Medulla oblongata (tissue), 1 donor: ENCODE measurements around the gene C14orf132.

Source experiments
- DNase-seq: peaks from one replicate; pipeline ENCODE4 v3.0.0-alpha.2; 2015; ENCODE audit errors: extremely low spot score

The C14orf132 gene

DNA sequence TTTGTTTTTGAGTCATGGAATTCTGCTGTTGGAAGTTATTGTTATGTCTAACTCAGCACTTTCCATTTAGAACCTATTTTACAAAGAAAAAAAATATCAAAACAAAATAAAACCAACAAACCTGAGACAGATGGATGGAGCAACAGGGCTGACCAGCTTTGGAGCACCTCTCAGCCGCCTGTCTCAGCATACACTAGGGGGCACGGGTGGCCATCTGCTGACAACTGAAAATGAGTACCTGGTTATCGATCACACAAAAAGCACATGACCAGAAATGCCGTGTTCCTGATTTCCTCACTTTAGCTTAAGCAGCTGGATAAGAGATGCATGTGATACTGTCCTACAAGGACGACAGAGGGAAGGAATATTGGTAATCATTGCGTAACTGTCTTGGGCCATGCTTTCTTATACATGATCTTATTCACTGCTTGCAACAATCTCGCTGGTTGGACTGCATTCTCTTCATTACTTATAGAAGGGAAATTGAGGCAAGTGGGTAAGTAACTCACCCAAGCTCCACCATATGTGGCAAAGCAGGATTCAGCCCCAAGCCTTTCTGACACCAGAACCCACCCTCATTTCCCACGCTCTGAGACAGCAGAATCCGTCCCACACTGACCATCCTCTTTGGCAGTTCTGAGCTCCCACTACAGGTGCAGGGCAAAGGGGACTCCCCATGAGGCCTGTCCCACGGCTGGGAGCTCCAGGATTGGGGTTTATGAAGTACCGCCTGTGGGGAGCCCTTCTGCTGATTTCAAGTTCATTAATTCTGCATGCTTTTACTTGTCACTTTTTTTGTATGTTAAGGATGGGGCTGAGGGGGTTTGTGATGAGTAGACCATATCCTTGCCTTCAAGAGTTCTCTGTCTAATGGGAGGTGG, 43.5 kb downstream of the C14orf132 start:
- DNase-seq = no peak

DNA sequence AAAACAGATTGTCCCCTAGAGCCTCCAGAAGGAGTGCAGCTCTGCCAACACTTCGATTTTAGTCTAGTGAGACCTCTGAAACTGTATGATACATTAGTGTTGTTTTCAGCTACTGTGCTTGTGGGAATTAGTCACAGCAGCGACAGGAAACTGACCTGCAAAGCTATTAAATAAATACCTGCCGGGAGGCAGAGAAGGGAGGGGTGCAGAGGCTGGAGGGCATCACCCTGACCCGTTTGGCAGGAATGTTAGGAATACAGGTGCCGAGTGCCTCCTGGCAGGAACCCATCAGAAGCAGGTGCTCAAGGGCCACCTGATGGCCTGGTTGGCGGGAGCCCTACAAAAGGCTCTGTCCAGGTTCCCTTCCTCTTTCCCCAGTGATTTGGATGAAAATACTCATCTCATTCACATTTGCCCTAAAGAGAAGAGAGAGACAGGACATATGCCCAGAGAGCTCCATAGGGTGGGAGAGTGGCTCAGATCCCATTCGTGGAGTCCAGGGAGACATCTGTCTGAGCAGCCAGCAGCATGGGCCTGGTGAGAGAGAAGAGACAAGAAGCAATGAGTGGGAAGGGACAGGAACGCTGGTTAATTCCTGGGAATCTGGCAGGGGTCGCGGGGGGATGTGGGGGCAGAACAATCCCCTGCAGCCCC, 44.6 kb downstream of the C14orf132 start:
- DNase-seq = no peak

DNA sequence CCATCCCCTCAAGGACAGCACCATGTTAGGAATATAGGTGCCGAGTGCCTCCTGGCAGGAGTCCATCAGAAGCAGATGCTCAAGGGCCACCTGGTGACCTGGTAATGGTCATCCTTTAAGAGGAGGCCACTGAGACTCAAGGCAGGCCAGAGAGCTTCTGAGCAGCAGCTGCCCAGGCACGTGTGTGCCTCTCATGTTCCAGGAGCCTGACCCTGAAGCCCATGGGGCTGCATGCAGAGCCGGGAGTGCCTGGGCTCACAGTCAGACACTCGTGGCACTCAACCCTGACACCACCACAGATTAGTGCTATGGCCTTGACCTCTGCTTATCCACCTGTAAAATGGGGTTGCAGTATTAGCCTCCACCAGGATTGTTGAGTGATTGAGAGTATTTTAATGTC, 45.6 kb downstream of the C14orf132 start:
- no peak for DNase-seq

DNA sequence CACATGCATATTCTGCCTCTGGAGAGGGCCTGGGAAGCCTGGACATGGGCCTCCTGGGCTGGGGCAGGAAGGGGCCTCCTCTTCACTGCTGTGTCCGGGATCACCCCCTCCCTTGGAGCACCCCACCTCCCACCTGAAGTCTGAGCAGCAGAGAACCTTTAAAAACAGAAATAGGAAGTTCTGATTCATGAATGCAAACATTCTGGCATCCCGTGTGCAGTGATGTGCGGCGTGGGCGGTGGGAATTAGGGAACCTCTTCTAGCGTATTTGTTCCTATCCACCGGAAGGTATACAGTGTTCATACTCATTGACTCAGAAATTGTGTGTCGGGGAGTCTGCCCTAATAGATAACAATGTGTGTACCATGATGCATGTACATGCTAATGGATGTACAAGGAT, 46.2 kb downstream of the C14orf132 start:
- no peak for DNase-seq

DNA sequence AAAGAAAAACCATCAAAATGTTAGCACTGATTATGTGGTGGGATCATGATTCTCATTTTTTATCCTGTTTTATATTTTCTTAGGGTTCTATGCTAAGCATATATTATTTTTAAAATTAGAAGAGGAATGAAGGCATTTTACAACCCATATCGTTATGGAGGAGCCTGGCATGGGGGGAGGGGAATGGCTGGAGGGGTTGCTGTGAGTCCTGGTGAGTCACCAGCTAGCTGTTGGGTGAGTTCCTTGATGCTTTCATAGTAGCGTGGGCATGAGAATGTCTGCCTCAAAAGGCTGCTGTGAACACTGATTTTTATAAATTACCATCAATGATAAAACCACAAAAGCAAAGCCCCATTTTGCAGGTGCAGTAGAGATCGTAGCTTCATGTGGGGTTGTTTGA, 46.9 kb downstream of the C14orf132 start:
- DNase-seq = no peak

DNA sequence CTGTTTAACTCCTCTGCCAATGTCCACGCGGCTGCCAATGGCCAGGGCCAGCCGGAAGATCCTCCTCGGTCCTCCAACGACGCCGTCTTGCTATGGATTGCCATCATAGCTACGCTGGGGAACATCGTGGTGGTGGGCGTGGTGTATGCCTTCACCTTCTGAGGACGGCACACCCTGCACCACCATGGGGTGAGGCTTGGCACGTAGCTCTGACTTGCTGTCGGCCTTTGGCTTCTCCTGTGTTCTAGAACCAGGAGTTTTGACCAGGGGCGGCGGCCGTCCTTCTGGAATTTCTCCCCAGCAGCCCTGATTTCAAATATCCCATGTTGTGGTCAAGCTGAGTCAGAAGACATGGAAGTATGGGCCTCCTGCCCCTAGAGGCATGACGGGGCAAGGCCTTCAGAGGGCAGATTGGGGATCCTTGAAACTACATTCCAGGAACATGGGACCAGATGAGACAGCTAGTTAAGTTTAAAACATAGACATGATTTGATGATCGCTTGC, 47.5 kb downstream of the C14orf132 start:
- no peak for DNase-seq

DNA sequence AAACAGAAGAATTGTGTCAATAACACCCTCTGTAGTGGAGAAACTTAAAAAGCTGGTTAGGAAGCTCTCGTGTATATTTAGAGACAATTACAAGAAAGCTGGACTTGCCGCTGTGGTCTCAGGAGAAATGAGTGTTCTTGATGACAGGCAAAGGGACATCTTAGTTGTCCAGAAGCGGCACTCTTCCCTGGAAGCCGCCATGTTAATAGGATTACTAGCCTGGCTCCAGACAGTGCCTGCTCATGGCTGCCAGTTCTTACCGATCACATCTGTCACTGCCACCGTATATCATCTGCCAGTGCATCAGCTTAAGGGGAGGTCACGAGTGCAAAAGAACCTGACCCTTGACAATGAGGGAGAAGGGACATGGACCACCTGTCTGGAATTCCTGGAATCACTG, 48.9 kb downstream of the C14orf132 start:
- DNase-seq = no peak

DNA sequence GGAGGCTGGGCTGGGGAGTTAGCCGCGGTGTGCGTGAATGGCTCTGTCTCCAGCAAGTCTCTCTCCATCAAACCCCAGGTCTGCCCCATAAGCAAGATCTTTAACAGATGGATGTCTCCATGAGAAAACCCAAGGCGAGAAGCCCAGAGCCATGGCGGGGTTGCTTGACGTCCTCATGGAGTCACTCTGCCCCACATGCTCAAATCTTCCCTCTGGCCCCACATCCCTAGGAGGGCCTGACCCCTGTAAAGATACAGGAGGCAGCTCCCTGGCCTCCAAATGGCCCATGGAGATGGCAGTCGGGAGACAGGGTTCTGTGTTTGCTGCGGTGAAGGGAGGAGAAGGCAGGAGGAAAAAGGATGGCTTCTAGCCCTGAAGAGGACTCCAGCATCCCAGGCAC, 49.3 kb downstream of the C14orf132 start:
- DNase-seq = no peak

DNA sequence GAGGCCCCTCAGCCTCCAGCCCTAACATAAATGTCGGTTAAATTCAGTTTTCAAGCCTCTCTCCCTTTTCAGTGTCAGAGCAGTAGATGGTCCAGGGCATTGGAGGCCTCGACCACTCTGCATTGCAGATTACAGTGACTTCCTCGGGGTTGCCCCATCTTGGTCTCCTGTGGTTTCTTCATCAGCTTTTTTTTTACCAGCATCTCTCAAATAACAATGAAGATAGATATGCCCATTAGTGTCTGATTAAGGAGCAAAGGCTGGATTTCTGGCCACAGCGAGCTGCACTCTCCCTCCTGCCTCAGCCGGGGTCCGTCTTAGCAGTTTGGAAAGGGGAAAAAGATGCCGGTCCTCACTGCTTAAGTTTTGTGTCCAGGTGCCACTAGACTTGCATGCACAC, 49.7 kb downstream of the C14orf132 start:
- no peak for DNase-seq

DNA sequence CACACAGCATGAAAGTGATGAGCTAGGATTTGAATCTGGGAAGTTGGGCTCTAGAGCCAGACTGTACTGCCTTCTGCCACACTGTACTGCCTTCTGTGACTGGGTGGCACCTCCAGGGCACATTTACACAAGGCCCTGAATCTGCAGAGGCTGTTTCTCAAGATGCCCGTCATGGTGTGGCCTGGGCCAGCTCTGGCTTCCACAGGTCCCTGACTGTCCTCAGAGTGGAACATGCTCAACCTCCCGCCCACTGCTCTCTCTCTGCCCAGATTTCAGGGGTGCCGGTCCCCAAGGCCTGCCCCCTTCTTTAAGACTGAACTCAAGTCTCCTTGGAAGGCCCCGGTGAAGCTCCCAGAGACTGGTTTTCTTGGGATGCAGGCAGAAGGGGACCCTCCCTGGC, 50.2 kb downstream of the C14orf132 start:
- DNase-seq = no peak

DNA sequence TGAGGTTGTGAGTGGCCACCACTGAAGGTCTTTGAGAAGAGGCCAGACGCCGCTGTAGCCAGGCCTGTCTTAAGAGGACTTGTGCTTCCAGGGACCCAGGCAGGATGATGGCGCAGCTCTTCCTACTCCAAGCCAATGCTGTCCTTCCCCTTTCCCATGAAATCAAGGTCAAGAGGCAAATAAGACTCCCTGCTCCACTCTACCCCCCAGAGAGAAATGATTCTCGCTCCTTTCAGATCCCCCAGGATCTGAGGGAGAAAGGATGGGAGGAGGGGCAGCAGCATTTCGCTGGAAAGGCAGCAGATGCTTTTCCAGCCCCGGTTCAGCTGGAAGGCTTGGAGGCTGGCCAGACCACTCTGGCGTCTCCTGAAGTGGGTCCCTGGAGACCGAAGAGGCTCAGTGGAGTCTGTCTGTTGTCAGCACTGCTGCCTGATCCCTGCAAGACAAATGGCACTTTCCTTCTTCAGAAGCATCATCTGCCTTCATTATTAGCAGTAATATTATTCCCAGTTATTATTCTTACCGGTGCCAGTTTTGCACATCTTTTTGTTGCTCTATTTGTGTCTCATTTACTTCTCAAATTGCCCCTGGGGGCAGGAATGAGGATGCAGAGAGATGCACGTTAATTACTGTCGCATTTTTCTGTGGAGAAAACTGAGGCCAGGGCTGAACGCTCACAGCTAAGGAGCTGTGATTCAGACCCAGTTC, 51.4 kb downstream of the C14orf132 start:
- DNase-seq = peak; percentile 75

DNA sequence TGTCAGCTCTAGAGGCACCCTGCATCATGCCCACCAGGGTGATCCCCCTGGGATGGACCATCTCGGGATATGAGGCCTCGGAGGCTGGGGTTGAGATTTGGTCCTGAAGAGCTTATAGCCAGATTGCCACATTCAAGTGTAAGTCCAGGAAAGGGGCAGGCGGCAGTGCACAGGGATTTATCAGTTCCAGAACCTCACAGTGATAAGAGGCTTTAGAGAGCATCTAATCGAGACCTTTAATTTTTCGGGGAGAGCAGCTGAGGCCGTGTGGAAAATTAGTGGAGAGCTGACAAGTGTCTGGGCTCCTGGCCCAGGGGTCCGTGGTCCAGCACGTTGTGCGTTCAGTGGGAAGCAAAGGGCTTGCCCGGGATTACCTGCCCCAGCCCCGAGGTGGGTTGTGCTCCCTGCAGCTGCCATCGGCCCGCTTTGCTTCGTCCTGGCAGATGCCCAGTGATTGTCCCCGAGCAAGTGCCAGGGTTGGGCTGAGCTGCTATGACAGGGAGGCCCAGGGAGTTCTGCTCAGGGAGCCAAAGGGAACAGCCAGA, 52.1 kb downstream of the C14orf132 start:
- peak; percentile 24 for DNase-seq

DNA sequence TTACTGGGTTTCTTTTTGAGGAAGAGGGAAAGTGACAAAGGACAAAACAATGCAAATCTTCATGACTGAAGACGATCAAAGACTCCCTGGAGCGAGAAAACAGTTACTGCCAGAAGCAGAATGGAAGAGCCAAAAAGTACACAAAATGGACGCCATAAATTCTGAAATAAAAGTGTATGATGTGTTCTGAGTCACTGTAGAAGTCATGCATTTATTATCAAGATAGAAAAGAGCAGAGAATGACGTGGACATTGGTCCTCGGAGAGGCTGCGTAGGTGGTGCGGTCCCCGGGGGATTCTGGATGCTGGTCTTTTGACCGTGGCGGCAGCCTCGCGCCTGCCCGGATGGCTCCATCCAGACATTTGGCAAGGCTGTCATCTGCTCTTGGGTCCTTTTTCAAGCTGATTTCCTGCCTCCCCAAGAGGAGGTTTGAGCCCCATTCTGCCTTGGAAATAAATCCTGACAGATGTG, 52.8 kb downstream of the C14orf132 start:
- no peak for DNase-seq

DNA sequence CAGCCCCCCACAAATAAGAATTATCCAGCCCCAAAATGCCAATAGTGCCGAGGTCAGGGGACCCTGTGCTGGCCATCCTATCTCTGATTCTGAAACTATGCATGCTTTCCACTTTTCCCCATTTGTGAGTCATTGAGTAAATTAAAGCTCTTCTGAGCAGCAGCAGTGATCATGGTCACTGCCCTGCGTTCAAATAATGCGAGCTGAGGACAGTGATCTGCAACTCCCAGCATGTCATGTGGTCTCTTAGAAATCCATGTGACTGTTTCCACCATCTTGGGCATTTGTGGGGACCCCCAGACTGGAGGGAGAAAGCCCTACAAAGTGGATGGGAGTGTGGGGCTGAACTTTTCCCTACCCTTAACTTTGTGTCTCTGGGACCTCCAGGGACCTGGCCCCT, 53.8 kb downstream of the C14orf132 start:
- DNase-seq = no peak

DNA sequence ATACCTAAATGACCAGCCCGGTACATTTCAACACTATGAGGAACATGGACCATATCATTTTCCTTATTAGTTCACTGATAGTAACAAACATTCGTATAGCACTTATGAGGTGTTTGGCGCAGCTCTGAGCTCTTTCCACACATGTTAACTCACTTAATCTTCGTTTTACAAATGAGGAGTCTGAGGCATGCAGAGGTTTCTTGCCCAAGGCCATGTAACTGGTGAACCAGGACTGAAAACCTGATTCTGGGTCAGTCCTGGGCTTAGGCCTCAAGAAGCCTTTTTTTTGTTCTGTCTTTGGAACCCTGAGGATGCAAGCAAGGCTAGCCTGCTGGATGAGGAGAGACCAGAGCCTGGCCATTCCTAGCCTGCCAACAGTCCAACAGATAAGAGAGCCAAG, 55.0 kb downstream of the C14orf132 start:
- DNase-seq = no peak

DNA sequence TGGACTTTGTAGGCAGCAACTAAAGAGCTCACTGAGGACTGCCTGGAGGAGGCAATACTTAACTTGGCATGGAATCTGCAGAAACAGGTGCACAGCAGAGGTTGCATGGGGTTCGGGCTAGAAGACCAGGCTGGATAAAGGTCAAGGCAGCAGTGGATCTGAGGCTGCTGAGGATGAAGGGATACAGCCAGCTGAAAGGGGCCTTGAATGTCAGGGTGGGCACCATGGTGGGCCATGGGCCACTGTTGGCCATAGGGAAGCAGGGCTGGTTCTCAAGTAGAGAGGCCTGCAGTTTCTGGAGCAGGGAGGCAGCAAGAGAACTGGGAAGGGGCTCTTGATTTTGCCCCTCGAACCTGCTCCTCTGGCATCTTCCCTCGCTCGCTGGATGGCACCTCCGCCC, 55.5 kb downstream of the C14orf132 start:
- no peak for DNase-seq

DNA sequence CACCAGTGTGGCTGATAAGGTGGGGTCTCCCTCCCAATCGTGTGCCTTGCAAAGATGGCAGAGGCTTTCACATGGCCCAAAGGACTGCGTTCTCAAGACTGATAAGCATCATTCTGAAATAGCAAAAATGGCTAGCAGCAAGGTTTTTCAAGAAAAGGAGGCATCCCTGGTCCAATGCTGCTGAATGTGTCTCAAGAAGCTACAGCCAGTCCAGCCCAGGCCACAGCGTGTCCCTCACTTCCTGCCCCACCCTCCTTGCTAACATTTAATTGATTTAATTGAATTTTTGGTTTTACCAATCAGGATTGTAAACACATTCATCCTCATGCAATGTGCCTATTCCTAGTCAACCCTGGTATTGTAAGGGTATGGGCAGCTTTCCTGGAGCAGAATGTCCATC, 55.9 kb downstream of the C14orf132 start:
- DNase-seq = no peak

DNA sequence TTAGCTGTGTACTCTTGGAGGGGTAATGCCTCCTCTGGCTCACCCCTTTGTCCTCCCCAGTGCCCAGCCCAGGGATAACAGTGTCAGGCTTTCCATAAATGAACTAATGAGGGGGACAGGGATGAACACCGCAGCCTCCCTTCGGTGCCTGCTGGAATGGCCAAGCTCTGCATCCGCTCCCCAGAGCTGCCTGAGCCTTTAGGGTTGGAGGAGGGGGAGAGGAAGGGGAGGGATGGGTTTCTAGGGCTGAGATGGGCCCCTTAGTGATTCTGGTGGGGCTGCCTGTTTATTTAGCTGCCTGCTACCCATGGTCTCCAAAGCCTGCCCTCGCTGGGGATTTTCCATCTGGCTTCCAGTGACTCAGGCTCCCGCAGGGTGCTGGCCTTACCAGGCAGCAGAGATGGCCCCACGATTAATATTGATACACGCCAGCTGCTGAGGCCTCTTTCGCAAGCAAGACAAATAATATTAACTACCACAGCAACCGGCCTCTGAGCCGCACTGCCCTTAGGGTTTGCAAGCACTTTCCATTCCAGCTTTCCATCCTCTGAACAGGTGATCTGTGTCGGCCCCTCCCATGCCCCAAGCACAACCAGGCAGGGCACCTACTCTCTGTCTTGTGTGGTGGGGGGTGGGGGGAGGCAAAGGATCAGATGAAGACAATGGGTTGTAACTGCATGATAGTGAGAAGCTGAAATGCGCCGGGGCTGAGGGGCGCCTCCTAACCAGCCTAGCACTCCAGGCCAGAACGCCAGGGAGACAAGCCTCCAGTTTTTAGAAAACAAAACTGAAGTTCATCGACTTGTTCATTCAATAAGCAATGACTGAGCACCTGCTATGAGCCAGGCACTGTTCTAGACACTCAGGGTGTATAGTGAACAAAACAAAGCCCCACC, 56.7 kb downstream of the C14orf132 start:
- DNase-seq = no peak

DNA sequence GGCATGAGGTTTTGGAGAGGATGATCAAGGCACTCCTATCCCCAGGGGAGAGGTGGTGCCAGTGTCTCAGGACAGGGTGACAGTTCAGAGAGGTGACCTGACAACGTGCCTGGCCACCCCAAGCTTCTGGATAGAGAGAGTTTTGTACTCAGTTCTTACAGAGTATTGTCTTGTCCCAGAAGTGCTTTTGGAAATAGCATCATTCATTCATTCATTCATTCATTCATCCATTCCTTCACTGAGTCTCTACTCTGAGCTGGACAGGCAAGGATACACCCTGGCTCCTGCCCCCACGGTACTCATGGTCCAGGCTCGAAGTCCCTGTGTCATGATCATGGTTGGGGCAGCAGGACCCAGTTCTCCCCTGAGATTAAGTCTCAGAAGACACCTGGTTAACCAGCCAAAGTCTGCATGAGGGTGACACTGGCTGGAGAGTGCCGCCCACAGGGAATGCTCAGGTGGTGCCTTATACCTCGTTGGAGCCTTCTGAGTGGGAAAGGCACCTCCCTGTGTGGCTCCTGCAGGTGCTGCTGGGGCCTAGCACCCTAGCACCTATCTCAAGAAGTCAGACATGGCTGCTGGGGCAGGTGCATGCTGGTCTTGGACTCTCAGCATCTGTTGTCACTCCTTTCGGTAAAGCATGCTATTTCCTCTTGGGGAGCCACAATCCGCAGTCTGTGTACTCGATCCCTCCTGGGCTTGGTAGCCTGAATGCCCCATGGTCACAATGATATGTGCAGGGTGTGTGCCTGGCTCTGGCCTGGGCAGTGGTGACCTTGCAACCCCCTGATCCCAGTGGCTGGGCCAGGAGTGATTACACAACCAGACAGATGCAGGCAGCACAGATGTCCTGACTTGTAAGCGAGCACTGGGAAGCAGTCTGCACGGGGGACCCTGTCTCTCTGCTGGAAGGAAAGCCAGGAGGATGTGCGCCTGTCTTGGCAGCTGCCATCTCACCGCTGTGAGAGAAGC, 57.8 kb downstream of the C14orf132 start:
- DNase-seq = no peak

DNA sequence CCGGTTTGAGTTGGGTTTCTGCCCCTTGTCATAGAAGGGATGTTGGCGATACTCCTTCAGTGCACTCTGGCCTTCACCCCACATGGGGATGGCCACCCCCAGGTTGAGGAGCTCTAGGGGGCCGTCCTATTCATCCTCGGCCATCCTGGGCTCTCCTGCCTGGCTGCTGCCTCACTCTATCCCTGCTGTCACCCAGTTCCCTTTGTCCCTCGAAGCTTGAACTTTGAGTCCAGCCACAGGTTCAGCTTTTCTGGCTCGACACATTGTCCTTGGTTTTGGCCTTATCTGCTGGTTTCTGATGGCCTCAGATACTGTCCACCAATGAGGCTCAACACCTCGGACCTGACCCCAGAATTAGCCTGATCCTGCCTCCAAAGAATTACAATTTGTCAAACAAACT, 58.6 kb downstream of the C14orf132 start:
- no peak for DNase-seq
